ENCODE results near the gene TMEM26. TPM values are rescaled to one million over a fixed set of nuclear protein-coding genes. Genes with fewer than 3 reads are reported as not detected.

TMEM26 gene
- total RNA-seq, 1 donor = 20.5 TPM

- no peak for DNase-seq (ENCODE audit: low read depth)
- no peak overlapping the region for H3K4me3 ChIP-seq (ENCODE audit: low read depth, low read length)
- TF ChIP-seq CTCF (IDR thresholded peaks at IDR 0.05; ENCODE audit: insufficient read depth, low read length) = no peak
These were observed 30.0 kb downstream of the TMEM26 start for GRCh38 chr10:61423178-61423577.

- no peak overlapping the region for H3K4me3 ChIP-seq (ENCODE audit: low read depth, low read length)
- TF ChIP-seq CTCF (IDR thresholded peaks at IDR 0.05; ENCODE audit: insufficient read depth, low read length) = no peak
- DNase-seq (ENCODE audit: low read depth) = no peak
These were observed 35.5 kb downstream of the TMEM26 start for GRCh38 chr10:61417661-61418060.

GRCh38 chr10:61415824-61416223 lies 37.4 kb downstream of the TMEM26 start:
- DNase-seq (ENCODE audit: low read depth) = no peak
- TF ChIP-seq CTCF (IDR thresholded peaks at IDR 0.05; ENCODE audit: insufficient read depth, low read length) = no peak
- no peak overlapping the region for H3K4me3 ChIP-seq (ENCODE audit: low read depth, low read length)

- no peak for DNase-seq (ENCODE audit: low read depth)
- no peak overlapping the region for H3K4me3 ChIP-seq (ENCODE audit: low read depth, low read length)
- no peak for TF ChIP-seq CTCF (IDR thresholded peaks at IDR 0.05; ENCODE audit: insufficient read depth, low read length)
These were observed 41.5 kb downstream of the TMEM26 start for GRCh38 chr10:61411706-61412105.

GRCh38 chr10:61410353-61411070 lies 42.7 kb downstream of the TMEM26 start:
- TF ChIP-seq CTCF (IDR thresholded peaks at IDR 0.05; ENCODE audit: insufficient read depth, low read length) = no peak
- no peak for DNase-seq (ENCODE audit: low read depth)
- no peak overlapping the region for H3K4me3 ChIP-seq (ENCODE audit: low read depth, low read length)

- H3K4me3 ChIP-seq (ENCODE audit: low read depth, low read length) = no peak overlapping the region
- no peak for DNase-seq (ENCODE audit: low read depth)
- TF ChIP-seq CTCF (IDR thresholded peaks at IDR 0.05; ENCODE audit: insufficient read depth, low read length) = no peak
These were observed 44.0 kb downstream of the TMEM26 start for GRCh38 chr10:61409157-61409556.

GRCh38 chr10:61408105-61408504 lies 45.1 kb downstream of the TMEM26 start:
- peak; percentile 20 for DNase-seq (ENCODE audit: low read depth)
- H3K4me3 ChIP-seq (ENCODE audit: low read depth, low read length) = no peak overlapping the region
- TF ChIP-seq CTCF (IDR thresholded peaks at IDR 0.05; ENCODE audit: insufficient read depth, low read length) = no peak
